GM18498 (cell line): ENCODE data around the gene GDI1.
A peak's percentile ranks its signal among the peaks of the same experiment; 100 is the strongest.

Experiments used
- ATAC-seq: cut with Tn5 transposase; IDR thresholded peaks from one replicate; pipeline ENCODE4 v1.9.1; 2021; ENCODE audit warnings: mild to moderate bottlenecking, moderate library complexity; ENCODE audit not compliant: unreplicated experiment

Gene GDI1

DNA sequence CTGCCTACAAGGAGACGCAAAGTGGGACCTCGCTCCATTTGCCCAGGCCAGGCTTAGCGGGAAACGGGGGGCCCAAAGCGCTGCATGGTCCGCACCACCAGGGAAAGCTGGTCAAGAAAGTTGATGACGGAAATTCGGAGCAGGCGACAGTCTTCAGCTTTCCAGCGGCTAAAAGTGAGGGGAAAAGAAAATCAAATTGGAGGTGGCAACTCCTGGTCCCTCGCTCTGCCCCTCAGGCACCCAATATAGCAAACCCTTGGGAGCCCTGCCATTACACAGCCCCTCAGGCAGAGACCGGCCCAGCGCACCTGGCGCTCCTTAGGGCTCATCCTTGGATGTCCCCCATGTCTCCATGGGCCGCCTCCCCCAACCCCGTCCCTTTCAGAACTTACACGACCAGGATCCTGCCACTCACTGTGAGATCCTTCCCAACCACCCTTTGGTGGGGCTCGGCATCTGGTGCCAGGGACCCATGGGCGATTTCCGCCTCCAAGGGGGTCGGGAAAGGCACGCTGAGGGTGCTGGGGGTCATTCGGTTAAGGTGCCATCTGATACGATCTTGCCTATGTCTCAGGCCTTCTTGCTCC is 41.0 kb downstream of the GDI1 start:
- no peak for ATAC-seq

DNA sequence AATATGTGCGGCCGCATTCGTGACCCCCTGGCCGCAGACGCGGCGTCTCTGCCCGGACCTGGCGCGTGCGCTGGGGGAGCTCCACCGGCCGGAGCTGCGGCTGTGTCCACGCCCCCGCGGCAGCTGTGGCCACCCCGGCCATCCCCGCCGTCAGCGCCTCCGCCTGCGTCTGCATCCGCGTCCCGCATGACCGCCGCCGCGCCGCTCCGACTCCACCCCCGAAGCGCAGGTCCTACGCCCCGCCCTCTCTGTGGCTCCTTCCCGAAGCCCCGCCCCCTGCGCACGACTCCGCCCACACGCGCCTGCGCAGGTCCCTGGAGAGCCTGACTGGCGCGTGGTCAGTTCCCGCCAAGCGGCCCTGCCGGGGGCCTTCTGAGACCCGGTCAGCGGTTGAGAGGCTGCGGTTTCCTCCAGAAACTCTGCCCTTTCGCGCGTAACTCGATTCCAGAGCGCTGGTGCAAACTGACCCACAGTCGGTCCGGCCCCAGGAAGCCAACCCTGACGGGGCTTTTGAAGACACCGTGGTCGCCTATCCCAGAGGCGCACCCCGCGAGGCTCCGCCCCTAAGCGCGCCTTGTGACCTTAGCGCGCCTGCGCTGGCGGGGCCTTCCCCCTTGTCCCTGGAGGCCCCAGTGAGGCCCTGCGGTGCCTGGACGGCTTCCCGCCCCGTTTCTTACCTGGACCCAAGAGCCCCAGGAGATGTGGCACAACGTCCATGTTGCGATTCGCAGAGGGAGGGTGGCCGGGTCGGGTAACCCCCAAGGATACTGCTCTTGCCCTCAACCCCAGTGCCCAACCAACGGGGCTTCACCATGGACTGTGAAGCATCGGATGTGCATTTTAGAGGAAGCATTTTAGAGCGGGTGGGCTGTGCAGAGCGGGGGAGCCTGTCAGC is 42.0 kb downstream of the GDI1 start, which contains the start of gene LAGE3:
Gene LAGE3 (minus strand): TSS at position 554 of the 895 bp plus-strand sequence. CDS start 366 bp downstream, at position 188.
- peak; percentile 93 for ATAC-seq

DNA sequence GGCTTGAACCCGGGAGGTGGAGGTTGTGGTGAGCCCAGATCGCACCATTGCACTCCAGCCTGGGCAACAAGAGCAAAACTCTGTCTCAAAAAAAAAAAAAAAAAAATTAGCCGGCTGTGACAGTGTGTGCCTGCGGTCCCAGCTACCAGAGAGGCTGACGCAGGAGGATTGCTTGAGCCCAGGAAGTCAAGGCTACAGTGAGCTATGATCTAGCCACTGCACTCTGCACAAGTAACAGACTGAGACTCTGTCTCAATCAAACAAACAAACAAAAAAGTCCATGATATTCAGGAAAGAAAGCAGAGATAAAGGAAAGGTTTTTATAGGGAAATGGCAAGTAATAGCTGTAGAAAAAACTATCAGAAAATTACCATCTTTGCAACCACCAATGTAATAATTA is 44.2 kb downstream of the GDI1 start:
- ATAC-seq = no peak

DNA sequence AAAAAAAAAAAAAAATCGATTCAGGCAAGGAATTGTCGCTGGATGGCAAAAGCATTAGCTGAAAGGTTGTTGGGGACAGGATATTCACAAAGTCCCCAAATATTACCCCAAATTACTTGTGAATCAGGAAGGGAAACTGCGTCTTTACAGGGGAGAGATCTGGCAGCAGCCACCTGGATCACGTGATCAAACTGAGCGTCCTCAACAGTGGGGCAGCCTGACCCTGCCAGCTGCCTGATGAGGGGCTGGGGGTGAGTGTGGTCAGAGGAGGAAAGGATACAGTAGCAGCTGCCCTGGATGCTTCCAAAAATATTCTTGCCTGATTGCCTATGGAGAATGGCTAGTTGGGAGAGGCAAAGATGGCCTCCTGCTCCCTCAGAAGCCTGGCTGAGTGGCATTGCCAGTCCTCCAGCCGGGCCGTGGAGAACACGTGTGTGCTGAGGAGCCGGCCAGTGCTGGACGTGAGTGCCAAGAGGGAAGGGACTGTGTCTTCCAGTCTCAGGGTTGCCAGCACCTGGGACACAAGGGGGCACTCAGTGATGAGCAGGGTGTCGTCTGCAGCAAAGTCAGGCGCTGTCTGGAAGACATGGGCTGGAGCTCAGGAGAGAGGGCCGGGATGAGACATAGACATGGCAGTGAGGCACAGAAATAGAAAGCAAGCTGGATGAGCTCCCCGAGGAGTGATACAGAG is 45.1 kb downstream of the GDI1 start:
- ATAC-seq = no peak

GRCh38 chrX:154482786-154483185 is 45.8 kb downstream of the GDI1 start:
- ATAC-seq = no peak

DNA sequence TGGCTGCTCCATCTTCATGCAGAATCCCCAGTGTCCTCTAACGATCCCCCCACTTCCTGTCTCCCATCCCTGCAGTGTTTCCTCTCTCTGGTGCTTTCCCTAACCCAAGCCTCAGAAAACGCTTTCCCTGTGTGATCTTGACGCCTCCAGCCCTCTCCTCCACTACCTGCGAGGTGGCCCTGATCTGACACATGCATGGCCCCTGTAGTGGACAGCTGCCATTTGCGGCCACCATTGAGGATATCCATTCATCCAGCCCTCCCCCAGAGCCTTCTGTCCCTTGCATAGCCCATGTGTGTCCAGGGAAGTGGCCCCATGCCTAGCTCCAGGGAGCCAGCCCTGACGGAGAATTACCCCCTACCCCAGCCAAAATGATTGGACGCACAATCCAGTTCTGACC is 46.4 kb downstream of the GDI1 start:
- no peak for ATAC-seq

GRCh38 chrX:154484255-154485149 is 47.5 kb downstream of the GDI1 start:
- no peak for ATAC-seq

GRCh38 chrX:154485150-154486051 is 48.4 kb downstream of the GDI1 start:
- ATAC-seq = no peak

DNA sequence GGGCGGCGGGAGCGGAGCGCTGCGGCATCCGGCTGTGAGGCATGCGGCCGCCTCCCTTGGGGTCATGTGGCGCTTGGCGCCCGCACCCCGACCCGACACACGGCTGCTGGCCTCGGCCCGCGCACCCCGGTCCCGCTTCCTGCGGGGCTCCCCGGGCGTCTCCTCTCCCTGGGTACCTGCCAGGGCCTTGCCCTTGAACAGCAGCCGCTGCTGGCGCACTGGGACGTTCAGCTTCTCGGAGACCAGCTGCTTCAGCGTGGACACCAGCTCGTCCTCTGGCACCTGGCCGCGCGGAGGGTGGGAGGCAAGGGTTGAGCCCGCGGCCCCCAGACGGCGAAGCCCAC is 49.1 kb downstream of the GDI1 start:
- no peak for ATAC-seq

DNA sequence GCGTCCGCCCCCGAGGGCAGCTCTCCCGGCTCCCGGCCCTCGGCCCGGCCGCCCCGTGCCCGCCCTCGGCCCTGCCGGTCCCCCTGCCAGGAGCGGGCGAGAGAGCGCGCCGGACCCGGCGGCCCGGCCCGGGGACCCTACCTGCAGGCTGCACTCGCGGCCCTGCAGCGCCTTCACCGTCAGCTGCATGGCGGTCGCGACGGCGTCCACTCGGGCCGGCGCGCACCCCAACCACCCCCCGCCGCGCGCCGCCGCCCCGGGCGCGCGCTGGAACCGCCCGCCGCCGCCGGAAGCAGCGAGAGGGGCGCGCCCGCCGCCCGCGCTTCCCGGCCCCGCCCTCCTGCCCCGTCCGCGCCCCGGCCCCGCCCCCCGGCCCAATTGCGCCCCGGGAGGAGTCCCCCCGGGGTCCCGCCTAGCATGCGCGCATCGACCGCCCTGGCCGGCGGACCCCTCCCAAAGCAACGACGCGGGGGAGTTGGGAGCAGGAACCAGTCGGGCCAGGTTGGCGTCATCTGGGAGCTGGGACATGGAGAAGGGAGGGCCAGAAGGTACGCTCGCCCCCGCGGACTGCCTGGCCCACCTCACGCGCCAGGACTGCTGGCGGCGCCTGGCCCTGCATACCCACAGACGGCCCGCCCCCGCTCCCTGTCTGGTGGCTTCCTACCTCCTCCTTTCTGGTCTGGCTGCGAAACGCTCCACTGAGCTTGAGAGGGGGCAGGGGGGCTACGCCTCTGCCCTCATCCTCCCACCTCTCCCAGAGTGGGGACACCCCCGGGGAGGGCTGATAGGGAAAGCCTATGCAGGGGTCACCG is 49.6 kb downstream of the GDI1 start, which contains the start of gene UBL4A:
Gene UBL4A (minus strand): TSS at position 220 of the 812 bp plus-strand sequence. CDS start 31 bp downstream, at position 189.
- no peak for ATAC-seq

DNA sequence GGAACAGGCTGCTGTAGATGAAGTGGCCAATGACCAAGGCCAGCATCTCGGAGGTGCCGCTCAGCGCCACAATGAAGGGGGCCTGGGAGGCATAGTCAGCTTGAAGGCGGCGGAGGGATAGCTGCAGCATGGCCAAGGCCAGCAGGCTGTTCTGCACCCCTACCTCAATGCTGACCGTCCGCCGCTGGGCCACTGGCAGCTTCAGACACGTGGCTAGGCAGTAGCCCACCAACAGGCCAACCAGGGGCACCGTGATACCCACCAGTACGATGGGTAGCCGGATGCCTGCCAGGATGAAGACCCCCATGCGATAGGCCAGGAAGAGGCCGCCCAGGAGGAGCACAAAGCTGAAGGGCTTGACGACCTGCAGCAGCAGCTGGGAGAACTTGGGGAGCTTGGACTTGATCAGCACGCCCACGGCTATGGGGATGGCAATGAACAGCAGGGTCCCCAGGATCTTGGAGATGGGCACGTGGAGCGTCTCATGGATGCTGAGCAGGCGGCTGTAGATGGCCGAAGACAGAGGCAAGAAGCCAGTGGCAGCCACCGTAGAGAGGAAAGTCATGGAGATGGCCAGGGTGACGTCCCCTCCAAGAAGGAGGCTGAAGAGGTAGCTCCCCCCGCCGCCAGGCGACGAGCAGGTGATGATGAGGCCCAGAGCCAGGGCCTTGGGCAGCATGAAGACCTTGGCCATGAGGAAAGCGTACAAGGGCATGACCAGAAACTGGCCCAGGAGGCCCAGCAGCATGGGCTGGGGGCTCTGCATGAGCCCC is 50.8 kb downstream of the GDI1 start:
- ATAC-seq = no peak

GRCh38 chrX:154488336-154489075 is 51.6 kb downstream of the GDI1 start:
- no peak for ATAC-seq

DNA sequence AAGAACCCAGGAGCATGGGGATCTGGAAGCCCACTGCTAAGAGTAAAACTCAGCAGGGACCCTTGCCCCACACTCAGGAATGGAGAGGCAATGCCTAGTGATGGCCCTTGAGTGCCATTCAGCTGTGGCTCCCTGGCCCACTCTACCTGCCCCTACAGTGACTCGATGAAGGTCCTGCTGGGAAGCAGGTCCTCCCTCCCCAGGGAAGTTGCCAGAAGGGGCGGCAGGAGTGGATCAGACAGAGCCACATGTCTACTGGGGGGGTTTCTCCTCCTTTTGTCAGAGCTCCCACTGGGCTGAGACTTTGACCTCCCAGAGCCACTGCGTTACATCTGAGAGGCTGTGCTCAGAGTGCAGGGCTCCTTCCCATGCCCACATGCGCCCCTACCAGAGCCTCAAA is 52.2 kb downstream of the GDI1 start:
- no peak for ATAC-seq

DNA sequence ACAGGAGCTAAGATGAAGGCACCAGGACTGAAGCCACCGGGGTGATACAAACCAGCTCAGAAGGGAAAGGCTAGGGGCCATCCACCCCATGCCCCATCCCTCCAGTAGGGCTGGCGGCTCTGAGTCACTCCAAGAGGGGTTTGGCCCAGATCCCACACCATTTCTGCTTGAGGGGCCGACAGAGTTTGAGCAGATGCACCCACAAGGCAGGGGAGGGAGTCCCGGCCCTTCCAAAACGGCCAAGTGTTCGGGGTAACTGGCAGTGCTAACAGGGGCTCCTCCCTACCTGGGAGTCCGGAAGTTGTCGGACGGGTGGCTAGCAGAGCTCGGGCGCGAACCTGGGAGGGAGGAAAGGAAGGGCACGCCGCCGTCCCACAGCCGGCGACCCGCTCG is 53.1 kb downstream of the GDI1 start:
- peak; percentile 23 for ATAC-seq

GRCh38 chrX:154490414-154491083 is 53.6 kb downstream of the GDI1 start, which contains the start of gene SLC10A3:
SLC10A3 (minus strand) TSS chrX:154490629; CDS start chrX:154488940, 1,689 bp downstream.
- ATAC-seq = peak; percentile 80
